Stimulated activated CD4-positive, alpha-beta T cell treated with anti-CD3 and anti-CD28 coated beads, Interleukin-1b, Interleukin-23, amount 100 ng/mL, for 1 hour (primary cell): ENCODE data around the gene TMEM212.

Source experiments
- DNase-seq, 2 donors: peaks; one replicate each; pipeline ENCODE4 v3.0.0-alpha.2; 2020; ENCODE audit warnings: low read depth in 2 of 2

Gene TMEM212

GRCh38 chr3:171834461-171834801, 8.7 kb upstream of the TMEM212 start:
- DNase-seq, result no peak

GRCh38 chr3:171835116-171835515, 8.0 kb upstream of the TMEM212 start:
- no peak for DNase-seq

- DNase-seq, result no peak
Measured at GRCh38 chr3:171835613-171836012, 7.5 kb upstream of the TMEM212 start.

- DNase-seq, result no peak
Measured at GRCh38 chr3:171836855-171837254, 6.3 kb upstream of the TMEM212 start.

GRCh38 chr3:171837698-171838097, 5.5 kb upstream of the TMEM212 start:
- no peak for DNase-seq

GRCh38 chr3:171838218-171838720, 4.9 kb upstream of the TMEM212 start:
- no peak for DNase-seq

- no peak for DNase-seq
Measured at GRCh38 chr3:171839270-171839669, 3.9 kb upstream of the TMEM212 start.

GRCh38 chr3:171840445-171840810, 2.7 kb upstream of the TMEM212 start:
- DNase-seq, result no peak

GRCh38 chr3:171840811-171841619, 2.1 kb upstream of the TMEM212 start:
- DNase-seq, result no peak

- DNase-seq, result no peak
Measured at GRCh38 chr3:171841620-171842000, 1.5 kb upstream of the TMEM212 start.

- no peak for DNase-seq
Measured at GRCh38 chr3:171844873-171845272, 1.7 kb downstream of the TMEM212 start.

- DNase-seq, result no peak
Measured at GRCh38 chr3:171845481-171846284, 2.5 kb downstream of the TMEM212 start.

GRCh38 chr3:171846597-171846996, 3.4 kb downstream of the TMEM212 start:
- no peak for DNase-seq

GRCh38 chr3:171847133-171847532, 4.0 kb downstream of the TMEM212 start:
- DNase-seq, result no peak

- DNase-seq, result no peak
Measured at GRCh38 chr3:171847595-171848259, 4.6 kb downstream of the TMEM212 start.

- no peak for DNase-seq
Measured at GRCh38 chr3:171849617-171850319, 6.6 kb downstream of the TMEM212 start.

GRCh38 chr3:171850320-171850959, 7.3 kb downstream of the TMEM212 start:
- DNase-seq, result no peak

- DNase-seq, result no peak
Measured at GRCh38 chr3:171850960-171851659, 8.0 kb downstream of the TMEM212 start.

GRCh38 chr3:171851660-171852058, 8.5 kb downstream of the TMEM212 start:
- DNase-seq, result no peak

- DNase-seq, result no peak
Measured at GRCh38 chr3:171854649-171855305, 11.6 kb downstream of the TMEM212 start.
